Kasumi-1 (cell line): ENCODE data around the gene CSPG4.

Experiments
- DNase-seq, 2 experiments: peaks; one replicate each; lab custom pipeline; 2025; lab: John Stamatoyannopoulos, UW

CSPG4 gene

DNA sequence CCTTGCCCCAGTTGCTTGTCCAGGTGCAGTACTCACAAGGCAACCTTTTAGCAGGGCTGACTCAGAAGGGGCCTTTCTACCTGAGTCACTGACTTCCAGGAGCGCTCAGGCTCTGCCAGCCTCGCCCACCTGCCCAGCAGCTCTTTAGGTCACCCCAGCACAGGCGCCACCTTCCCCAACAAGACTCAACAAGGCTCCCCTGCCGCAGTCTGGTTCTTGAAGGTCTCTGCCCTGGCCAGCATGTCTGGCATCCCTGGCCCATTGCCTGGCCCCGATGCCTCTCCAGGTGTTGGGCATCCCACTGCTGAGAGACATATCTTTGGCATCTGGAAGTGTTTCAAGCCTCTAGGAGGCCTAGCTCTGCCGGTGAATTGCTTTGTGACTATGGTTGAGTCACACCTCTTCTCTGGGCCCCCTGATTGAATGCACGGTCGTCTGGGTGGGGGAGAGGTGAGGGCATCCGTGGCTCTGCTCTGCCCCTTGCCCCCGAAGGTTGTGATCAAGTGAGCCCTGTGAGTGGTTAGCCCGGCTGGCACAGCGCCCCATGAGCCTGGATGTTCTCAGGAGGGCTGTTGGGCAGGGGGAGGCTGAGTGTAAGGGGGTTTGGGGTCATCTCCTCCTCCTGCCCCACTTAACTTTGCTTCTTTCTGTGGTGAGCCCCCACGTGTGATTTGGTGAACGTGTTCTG, 43.3 kb downstream of the CSPG4 start:
- no peak for DNase-seq

GRCh38 chr15:75666823-75667501, 45.7 kb downstream of the CSPG4 start:
- no peak for DNase-seq

DNA sequence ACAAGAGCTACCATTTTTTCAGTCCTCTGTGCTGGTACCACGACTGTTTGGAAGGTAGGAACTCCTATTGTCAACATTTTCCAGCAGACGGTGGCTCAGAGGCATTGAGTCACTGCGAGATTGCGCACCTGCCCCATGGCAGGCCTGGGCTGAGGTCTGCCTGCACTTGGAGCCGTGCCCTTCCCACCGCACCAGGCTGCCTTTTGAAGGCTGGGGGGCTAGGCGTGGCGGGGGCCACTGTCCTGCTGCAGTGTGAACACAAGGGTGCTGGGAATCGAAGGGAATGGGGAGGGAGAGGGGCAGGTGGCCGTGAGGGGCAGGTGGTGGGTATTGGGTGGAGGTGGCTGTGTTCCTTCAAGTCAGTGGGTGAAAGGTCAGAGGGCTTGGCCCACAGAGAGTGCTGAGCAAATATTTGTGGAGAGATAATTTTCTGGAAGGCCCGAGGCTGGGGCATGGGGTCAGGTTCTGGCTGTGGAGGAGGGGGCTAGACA, 48.7 kb downstream of the CSPG4 start:
- DNase-seq: no peak

- DNase-seq: no peak
These were observed 49.7 kb downstream of the CSPG4 start for GRCh38 chr15:75662823-75663519.

- DNase-seq: no peak
These were observed 50.9 kb downstream of the CSPG4 start for GRCh38 chr15:75661756-75662140.

DNA sequence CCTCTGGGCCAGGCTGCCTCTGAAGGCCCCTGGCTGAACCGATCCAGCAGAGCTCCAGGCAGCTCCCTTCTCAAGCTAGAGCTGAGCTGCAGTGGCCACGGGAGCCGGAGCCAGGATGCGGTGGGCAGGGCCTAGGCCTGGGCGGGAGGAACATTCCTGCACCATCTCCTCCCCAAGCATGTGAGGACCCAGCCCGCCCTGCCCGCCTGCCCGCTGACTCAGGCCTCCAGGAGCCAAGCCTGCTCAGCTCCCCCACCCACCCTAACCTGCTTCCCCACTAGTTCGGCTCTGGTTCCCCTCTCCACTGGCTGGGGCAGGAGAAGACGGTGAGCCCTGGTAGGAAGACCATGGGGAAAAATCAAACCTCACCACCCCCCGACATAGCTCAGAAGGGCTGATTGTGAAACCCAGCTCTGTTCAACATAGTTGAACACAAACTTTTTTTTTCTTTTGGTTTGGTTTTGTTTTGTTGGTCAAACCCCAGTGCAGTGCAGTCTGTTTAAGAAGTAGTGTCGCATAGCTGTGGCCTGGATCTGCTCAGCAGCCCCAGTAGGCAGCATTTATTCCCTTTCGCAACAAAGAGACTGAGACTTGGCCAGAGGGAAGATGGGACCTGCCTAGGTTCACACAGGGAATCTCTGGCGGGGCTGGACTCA, 51.4 kb downstream of the CSPG4 start:
- no peak for DNase-seq

- DNase-seq: no peak
These were observed 52.6 kb downstream of the CSPG4 start for GRCh38 chr15:75659928-75660645.

DNA sequence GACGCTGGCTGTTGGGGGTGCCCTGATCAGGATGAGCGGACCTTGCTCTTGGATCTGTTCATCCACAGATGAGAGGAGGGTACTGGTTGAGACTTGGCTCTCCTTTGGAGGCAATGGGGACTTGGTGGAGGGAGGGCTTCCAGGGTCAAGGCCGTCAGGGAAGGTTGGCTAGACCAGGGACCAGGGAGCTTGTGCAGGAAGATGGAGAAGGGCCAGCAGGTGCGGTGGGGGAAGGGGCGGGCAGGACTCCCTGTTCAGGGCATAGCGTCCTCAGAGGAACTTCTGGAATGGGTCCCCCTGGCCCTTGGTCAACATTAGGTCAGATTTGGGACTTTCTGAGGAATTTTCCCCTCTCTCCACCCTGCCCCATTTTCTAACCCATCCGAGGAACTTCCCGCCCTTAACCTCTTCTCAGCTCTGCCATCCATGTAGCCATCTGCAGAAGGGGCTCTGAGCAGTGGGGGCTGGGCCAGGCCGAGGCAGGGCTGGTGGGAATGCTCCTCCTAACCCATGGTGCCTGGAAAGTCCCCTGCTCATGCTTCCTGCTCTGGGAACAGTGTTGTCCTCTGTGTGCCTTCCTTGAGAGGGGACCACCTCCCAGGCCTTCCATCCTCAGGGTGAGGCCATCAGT, 53.4 kb downstream of the CSPG4 start:
- no peak for DNase-seq

DNA sequence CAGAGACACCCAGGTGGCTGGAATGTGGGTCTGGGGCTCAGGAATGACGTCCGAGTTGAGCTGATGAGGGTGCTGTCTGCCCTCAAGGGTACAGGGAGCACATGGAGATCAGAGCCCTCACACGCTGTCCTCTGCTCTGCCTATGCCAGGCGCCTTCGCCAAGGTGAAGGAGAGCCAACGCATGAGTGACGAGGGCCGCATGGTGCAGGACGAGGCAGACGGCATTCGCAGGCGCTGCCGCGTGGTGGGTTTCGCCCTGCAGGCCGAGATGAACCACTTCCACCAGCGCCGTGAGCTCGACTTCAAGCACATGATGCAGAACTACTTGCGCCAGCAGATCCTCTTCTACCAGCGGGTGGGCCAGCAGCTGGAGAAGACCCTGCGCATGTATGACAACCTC, 55.8 kb downstream of the CSPG4 start:
- DNase-seq: no peak

DNA sequence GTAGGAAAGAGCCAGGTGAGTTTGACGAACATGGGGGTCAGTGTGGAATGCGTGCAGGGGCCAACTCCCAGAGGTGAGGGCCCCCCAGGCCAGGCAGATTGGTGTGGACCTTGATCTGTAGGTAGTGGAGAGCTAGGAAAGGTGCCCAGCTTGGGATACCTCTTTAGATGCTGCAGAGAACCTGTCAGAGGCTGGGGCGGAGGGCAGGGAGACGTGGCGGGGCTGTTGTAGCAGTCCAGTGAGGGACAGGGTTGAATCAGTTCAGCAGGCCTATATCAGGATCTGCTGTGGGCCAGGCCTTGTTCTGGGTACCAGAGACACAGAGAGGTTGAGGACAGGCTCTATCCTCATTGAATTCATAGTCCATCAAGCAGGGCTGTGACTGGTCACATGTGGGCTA, 56.3 kb downstream of the CSPG4 start:
- DNase-seq: no peak

DNA sequence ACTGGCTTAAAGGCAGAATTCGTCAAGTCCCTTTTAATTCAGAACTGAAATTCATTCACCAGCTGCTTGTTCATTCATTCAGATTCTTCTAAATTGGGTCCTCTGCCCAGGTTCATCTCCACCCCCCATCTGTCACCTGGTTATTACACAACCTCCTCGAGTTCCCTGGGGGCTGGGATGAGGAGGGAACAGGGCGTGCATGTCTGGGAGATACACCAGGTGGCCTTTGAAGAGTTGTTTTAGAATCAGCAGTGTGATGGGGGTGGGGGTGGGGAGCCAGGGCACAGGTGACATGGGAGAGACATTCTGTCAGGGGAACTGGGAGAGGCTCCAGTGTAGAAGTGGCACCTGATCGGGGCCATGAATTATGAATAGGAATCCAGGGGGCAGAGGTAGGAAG, 56.7 kb downstream of the CSPG4 start:
- no peak for DNase-seq

GRCh38 chr15:75654201-75654907, 58.3 kb downstream of the CSPG4 start:
- no peak for DNase-seq

GRCh38 chr15:75653347-75653913, 59.2 kb downstream of the CSPG4 start:
- no peak for DNase-seq

DNA sequence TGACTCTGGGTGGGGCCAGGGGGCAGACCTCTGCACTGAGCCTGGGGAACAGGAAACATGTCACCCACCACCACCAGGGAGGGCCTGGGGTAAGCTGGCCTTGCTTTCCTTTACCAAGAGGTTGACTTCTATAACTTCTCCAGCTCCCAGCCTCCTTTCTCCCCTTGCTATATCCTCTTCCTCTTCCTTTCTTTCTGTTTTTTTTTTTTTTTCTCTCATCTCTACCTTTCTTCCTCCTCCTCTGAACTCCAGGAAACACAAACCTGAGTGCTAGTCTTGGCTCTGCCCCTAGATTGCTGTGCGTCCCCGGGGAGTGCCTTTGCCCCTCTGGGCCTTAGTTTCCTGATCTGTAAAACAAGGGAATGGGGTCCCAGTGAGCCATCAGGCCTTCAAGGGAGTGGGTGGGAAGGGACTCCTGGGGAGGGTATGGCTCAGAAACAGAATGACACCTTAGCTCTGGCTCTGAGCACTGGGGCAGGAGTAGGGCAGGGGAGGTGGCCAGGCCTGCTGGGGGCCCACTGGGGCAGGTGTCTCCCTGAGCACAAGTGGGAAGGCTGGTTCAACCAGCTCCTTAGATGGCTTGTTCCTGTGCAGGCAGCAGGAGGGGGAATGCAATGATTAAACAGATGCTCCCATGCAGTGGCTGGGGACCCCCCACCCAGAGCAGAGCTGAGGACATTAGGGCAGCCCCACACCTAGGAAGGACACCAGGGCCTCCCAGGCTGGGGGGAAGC, 60.7 kb downstream of the CSPG4 start:
- peak in 1 of 2 experiments; percentile 7 for DNase-seq

GRCh38 chr15:75650908-75651809, 61.5 kb downstream of the CSPG4 start:
- no peak for DNase-seq

GRCh38 chr15:75649848-75650247, 62.8 kb downstream of the CSPG4 start:
- DNase-seq: no peak

- DNase-seq: no peak
These were observed 63.4 kb downstream of the CSPG4 start for GRCh38 chr15:75649045-75649761.
